ENCODE data around the gene GCG. TPM values are rescaled to one million over a fixed set of nuclear protein-coding genes. Genes with fewer than 3 reads are reported as not detected.

The GCG gene
- total and polyA plus RNA-seq, 2 donors (not counting 1 experiment from before 2014, with no cell fraction given) = not detected

GRCh38 chr2:162185541-162186232 lies 33.6 kb upstream of the GCG start:
- CTCF ChIA-PET = no interaction called here
- H3K27ac ChIP-seq (ENCODE audit: low read length in 2 of 2) = no peak overlapping the region
- no peaks in the 10 kb centered on the region for H3K4me1 Mint-ChIP-seq

More at GRCh38 chr2:162185541-162186232, 33.6 kb upstream of the GCG start:
- ATAC-seq (ENCODE audit: low read depth) (no peak), DNase-seq (no peak)
- Mint-ChIP-seq H3K27ac (no peak overlapping the region), H3K9me3 (ENCODE audit: insufficient read depth) (no peaks in the 10 kb centered on the region), H3K27me3 (peaks cover 8% of the 10 kb centered on the region), H3K4me3 (no peak overlapping the region)
- H3K4me1 ChIP-seq (ENCODE audit: control insufficient read depth in 2 of 2, insufficient read depth in 2 of 2, low read length in 2 of 2) = no peaks in the 10 kb centered on the region
- no CpG with 5 or more reads among the region's 5 CpGs for WGBS (ENCODE audit: insufficient coverage)
- no peak for TF ChIP-seq CTCF (IDR thresholded peaks at IDR 0.05)
- no peak for TF ChIP-seq EZH2 (IDR thresholded peaks at IDR 0.05; ENCODE audit: borderline replicate concordance, insufficient read depth, low read depth, low read length, poor library complexity, severe bottlenecking)
- H3K27me3 ChIP-seq (replicated peaks in 1 of 4; ENCODE audit: control extremely low read depth in 1 of 4, control insufficient read depth in 3 of 4, insufficient read depth in 4 of 4, low read length in 3 of 4) = no peaks in the 10 kb centered on the region
- no peaks in the 10 kb centered on the region for H4K20me1 ChIP-seq (ENCODE audit: control insufficient read depth, insufficient read depth, low read length, poor library complexity, severe bottlenecking)
- no peaks in the 10 kb centered on the region for H3K36me3 ChIP-seq (replicated peaks in 1 of 2; ENCODE audit: control extremely low read depth in 1 of 2, control insufficient read depth in 1 of 2, extremely low read depth in 1 of 2, insufficient read depth in 2 of 2, low read length in 1 of 2)
- no peaks in the 10 kb centered on the region for H3K9me3 ChIP-seq (ENCODE audit: control extremely low read depth in 1 of 3, control insufficient read depth in 2 of 3, insufficient read depth in 1 of 3, low read length in 2 of 3)
- no peak overlapping the region for H3K4me2 ChIP-seq (replicated peaks; ENCODE audit: low read depth, low read length, poor library complexity, severe bottlenecking)
- no peak overlapping the region for H2AFZ ChIP-seq (ENCODE audit: insufficient read depth, low read depth, low read length, poor library complexity, severe bottlenecking)
- intact Hi-C loops (cut with micrococcal nuclease) = no loop called here
- H3K79me2 ChIP-seq (ENCODE audit: control insufficient read depth, insufficient read depth, low read length) = no peaks in the 10 kb centered on the region
- no peak overlapping the region for H3K9ac ChIP-seq (ENCODE audit: low read length)
- POLR2A ChIA-PET = no interaction called here
- no peak overlapping the region for H3K4me3 ChIP-seq (ENCODE audit: control extremely low read depth in 1 of 5, extremely low read depth in 1 of 5, insufficient read depth in 1 of 5, low read depth in 2 of 5, low read length in 4 of 5)

Measured in B cell (primary cell).